HG03378 (cell line): ENCODE measurements around the gene SCYGR1.
"Not testable (repeated sequence)": the region's sequence is repeated elsewhere in the genome, so short reads cannot be mapped to it uniquely, and the experiment has no call there.

Source experiments
- ATAC-seq: cut with Tn5 transposase; IDR thresholded peaks from one replicate; pipeline ENCODE4 v1.9.1; 2021; ENCODE audit warnings: mild to moderate bottlenecking, moderate library complexity; ENCODE audit not compliant: unreplicated experiment

SCYGR1 gene

GRCh38 chr2:227374158-227374557 lies 13.6 kb downstream of the SCYGR1 start:
- ATAC-seq, result no peak

- ATAC-seq, result no peak
Measured at GRCh38 chr2:227373389-227373788, 14.4 kb downstream of the SCYGR1 start.

- ATAC-seq, result no peak
Measured at GRCh38 chr2:227370791-227371312, 16.9 kb downstream of the SCYGR1 start.

GRCh38 chr2:227370092-227370491 lies 17.7 kb downstream of the SCYGR1 start:
- ATAC-seq, result no peak

- ATAC-seq, result no peak
Measured at GRCh38 chr2:227368574-227368973, 19.2 kb downstream of the SCYGR1 start.

GRCh38 chr2:227367427-227367795 lies 20.3 kb downstream of the SCYGR1 start:
- ATAC-seq, result no peak

- no peak for ATAC-seq
Measured at GRCh38 chr2:227366769-227367426, 20.9 kb downstream of the SCYGR1 start.

GRCh38 chr2:227365833-227366232 lies 21.9 kb downstream of the SCYGR1 start:
- ATAC-seq, result no peak

GRCh38 chr2:227364585-227365263 lies 23.0 kb downstream of the SCYGR1 start:
- ATAC-seq, result not testable (repeated sequence)

GRCh38 chr2:227363756-227364155 lies 24.0 kb downstream of the SCYGR1 start:
- no peak for ATAC-seq

- no peak for ATAC-seq
Measured at GRCh38 chr2:227360351-227360750, 27.4 kb downstream of the SCYGR1 start.

GRCh38 chr2:227351639-227352038 lies 36.1 kb downstream of the SCYGR1 start:
- peak; percentile 91 for ATAC-seq

- ATAC-seq, result no peak
Measured at GRCh38 chr2:227349989-227350612, 37.6 kb downstream of the SCYGR1 start.

- no peak for ATAC-seq
Measured at GRCh38 chr2:227348324-227348723, 39.4 kb downstream of the SCYGR1 start.

- ATAC-seq, result no peak
Measured at GRCh38 chr2:227347117-227347516, 40.6 kb downstream of the SCYGR1 start.

GRCh38 chr2:227344231-227344630 lies 43.5 kb downstream of the SCYGR1 start:
- ATAC-seq, result no peak

- no peak for ATAC-seq
Measured at GRCh38 chr2:227341553-227341952, 46.2 kb downstream of the SCYGR1 start.

GRCh38 chr2:227340106-227340505 lies 47.6 kb downstream of the SCYGR1 start:
- ATAC-seq, result no peak

- ATAC-seq, result no peak
Measured at GRCh38 chr2:227339098-227339599, 48.6 kb downstream of the SCYGR1 start.
